ENCODE measurements around the gene ATG16L1.

DNA sequence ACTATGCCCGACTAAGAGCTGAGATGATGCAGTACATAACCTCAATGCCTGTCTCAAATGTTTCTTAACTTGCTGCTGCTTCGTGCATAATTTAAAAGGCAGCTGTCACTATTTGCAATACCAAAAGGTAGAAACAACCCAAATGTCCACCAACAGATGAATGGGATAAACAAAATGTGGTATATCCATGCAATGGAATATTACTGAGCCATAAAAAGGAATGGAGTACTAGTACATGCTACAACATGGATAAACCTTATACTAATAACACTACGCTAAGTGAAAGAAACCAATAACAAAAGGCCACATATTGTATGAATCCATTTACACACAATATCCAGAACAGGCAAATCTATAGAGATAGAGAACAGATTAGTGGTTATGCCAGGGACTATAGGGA lies 89.8 kb downstream of the ATG16L1 start:
- TF ChIP-seq GATA2 (IDR thresholded peaks at IDR 0.05; ENCODE audit: low read depth, low read length) (no peak), GATA3 (IDR thresholded peaks at IDR 0.05; ENCODE audit: low read depth, low read length) (no peak)
